DND-41 (cell line): ENCODE measurements around the gene CELSR3.

Experiments
- ATAC-seq: fragments of 200-7000 bp; cut with Tn5 transposase; 3 replicates; pipeline ENCODE4 v1.9.1; 2021; ENCODE audit warnings: low read depth; ENCODE audit not compliant: insufficient read depth
- DNase-seq: peaks from one replicate; pipeline ENCODE4 v3.0.0-alpha.2; 2020
- H2AFZ ChIP-seq: 2 replicates; pipeline ENCODE4 v1.6.0; 2012; ENCODE audit warnings: low read depth, low read length
- H3K27ac ChIP-seq: 2 replicates; pipeline ENCODE4 v1.5.1; 2012; ENCODE audit warnings: low read length, inconsistent platforms
- H3K27me3 ChIP-seq: fragments of 200-600 bp; sonication (generic); 2 replicates; pipeline ENCODE4 v1.6.0; 2012; ENCODE audit warnings: low read length, mild to moderate bottlenecking, inconsistent platforms; ENCODE audit not compliant: insufficient read depth, poor library complexity
- H3K36me3 ChIP-seq: 2 replicates; pipeline ENCODE4 v1.5.1; 2012; ENCODE audit warnings: low read length, inconsistent platforms; ENCODE audit not compliant: insufficient read depth
- H3K4me1 ChIP-seq: 2 replicates; pipeline ENCODE4 v1.5.1; 2012; ENCODE audit warnings: mild to moderate bottlenecking, low read length; ENCODE audit not compliant: insufficient read depth
- H3K4me2 ChIP-seq: 2 replicates; pipeline ENCODE4 v1.6.0; 2012; ENCODE audit warnings: mild to moderate bottlenecking, moderate library complexity, low read length, inconsistent platforms; ENCODE audit not compliant: insufficient read depth
- H3K4me3 ChIP-seq, 2 experiments: fragments of 200-600 bp in 1 of 2; shearing (Covaris generic) in 1 of 2; 2 replicates each; pipeline ENCODE4 v1.5.1; 2012 to 2016; ENCODE audit warnings: inconsistent platforms in 2 of 2, low read length in 2 of 2, mild to moderate bottlenecking in 2 of 2, low read depth in 1 of 2, moderate library complexity in 1 of 2
- H3K79me2 ChIP-seq: 2 replicates; pipeline ENCODE4 v1.6.0; 2012; ENCODE audit warnings: low read length, inconsistent platforms; ENCODE audit not compliant: insufficient read depth
- H3K9ac ChIP-seq: 2 replicates; pipeline ENCODE4 v1.6.0; 2012; ENCODE audit warnings: low read depth, mild to moderate bottlenecking, inconsistent platforms, low read length, moderate library complexity
- H3K9me3 ChIP-seq: 2 replicates; pipeline ENCODE4 v1.5.1; 2012; ENCODE audit warnings: low read length, moderate library complexity, mild to moderate bottlenecking, inconsistent platforms; ENCODE audit not compliant: insufficient read depth, severe bottlenecking
- H4K20me1 ChIP-seq: 2 replicates; pipeline ENCODE4 v1.6.0; 2012; ENCODE audit warnings: low read length; ENCODE audit not compliant: insufficient read depth
- CTCF ChIP-seq: IDR thresholded peaks from 2 replicates; pipeline ENCODE4 v1.5.1; 2012; ENCODE audit warnings: borderline replicate concordance, low read length, moderate library complexity, mild to moderate bottlenecking; ENCODE audit not compliant: poor library complexity, severe bottlenecking; ENCODE audit errors: extremely low read depth
- EZH2 ChIP-seq: IDR thresholded peaks from 3 replicates; pipeline ENCODE4 v1.6.1; 2012; ENCODE audit warnings: borderline replicate concordance, low read depth, mild to moderate bottlenecking, moderate library complexity, low read length, inconsistent platforms; ENCODE audit not compliant: severe bottlenecking

The CELSR3 gene

GRCh38 chr3:48682786-48683185 is 20.1 kb upstream of the CELSR3 start:
- H3K27ac ChIP-seq, result no peak overlapping the region

GRCh38 chr3:48681974-48682610 is 19.4 kb upstream of the CELSR3 start:
- no peak overlapping the region for H3K27ac ChIP-seq
- H3K4me3 ChIP-seq, result no peak overlapping the region
- no peak overlapping the region for H2AFZ ChIP-seq
- TF ChIP-seq CTCF (no peak), EZH2 (no peak)
- no peaks in the 10 kb centered on the region for H3K27me3 ChIP-seq
- no peak overlapping the region for H3K4me2 ChIP-seq
- no peak overlapping the region for H3K9ac ChIP-seq
- DNase-seq (no peak), ATAC-seq (no peak)
- no peaks in the 10 kb centered on the region for H3K9me3 ChIP-seq
- H3K79me2 ChIP-seq, result peaks cover 20% of the 10 kb centered on the region
- H4K20me1 ChIP-seq, result no peaks in the 10 kb centered on the region; the same call in 1 of the 2 replicates
- H3K4me1 ChIP-seq, result peaks cover 29% of the 10 kb centered on the region
- peaks cover 63% of the 10 kb centered on the region for H3K36me3 ChIP-seq

More at GRCh38 chr3:48682786-48683185, 20.1 kb upstream of the CELSR3 start:
- H3K36me3 ChIP-seq, result peaks cover 63% of the 10 kb centered on the region
- peaks cover 29% of the 10 kb centered on the region for H3K4me1 ChIP-seq
- no peaks in the 10 kb centered on the region for H3K9me3 ChIP-seq
- no peak overlapping the region for H3K4me2 ChIP-seq
- H2AFZ ChIP-seq, result no peak overlapping the region
- H3K79me2 ChIP-seq, result peaks cover 20% of the 10 kb centered on the region
- no peaks in the 10 kb centered on the region for H3K27me3 ChIP-seq
- TF ChIP-seq CTCF (no peak), EZH2 (no peak)
- no peak overlapping the region for H3K4me3 ChIP-seq
- DNase-seq (no peak), ATAC-seq (no peak)
- no peak overlapping the region for H3K9ac ChIP-seq
- H4K20me1 ChIP-seq, result peaks cover 4% of the 10 kb centered on the region; the same call in 1 of the 2 replicates

GRCh38 chr3:48681541-48681880 is 18.8 kb upstream of the CELSR3 start:
- Histone ChIP-seq H4K20me1 (no peaks in the 10 kb centered on the region; the same call in 1 of the 2 replicates), H3K27me3 (no peaks in the 10 kb centered on the region), H3K4me2 (no peak overlapping the region), H3K9ac (no peak overlapping the region), H2AFZ (no peak overlapping the region), H3K4me3 (no peak overlapping the region), H3K36me3 (peaks cover 62% of the 10 kb centered on the region), H3K9me3 (no peaks in the 10 kb centered on the region), H3K79me2 (peaks cover 20% of the 10 kb centered on the region), H3K4me1 (peaks cover 27% of the 10 kb centered on the region), H3K27ac (no peak overlapping the region)
- ATAC-seq (no peak), DNase-seq (no peak)
- TF ChIP-seq EZH2 (no peak), CTCF (no peak)
